A204.1 (cell line): ENCODE results near the gene GMDS.

Experiments
- FAIRE-seq: peaks from 2 replicates; lab custom pipeline; 2012; peaks lifted over from hg19 to GRCh38; lab: Jason Lieb, UNC

GMDS gene

GRCh38 chr6:2245103-2245876 is at the start of gene GMDS:
Gene GMDS (minus strand): TSS chr6:2245605.
- no peak for FAIRE-seq

- FAIRE-seq, result no peak
Observed at GRCh38 chr6:2285510-2285909, 40.1 kb upstream of the GMDS start.

- FAIRE-seq, result no peak
Observed at GRCh38 chr6:2275892-2276242, 30.5 kb upstream of the GMDS start.

GRCh38 chr6:2274981-2275891 is 29.8 kb upstream of the GMDS start:
- no peak for FAIRE-seq

GRCh38 chr6:2272696-2273095 is 27.3 kb upstream of the GMDS start:
- FAIRE-seq, result no peak

- FAIRE-seq, result no peak
Observed at GRCh38 chr6:2270054-2270453, 24.6 kb upstream of the GMDS start.

GRCh38 chr6:2266841-2267240 is 21.4 kb upstream of the GMDS start:
- FAIRE-seq, result no peak

GRCh38 chr6:2266031-2266795 is 20.8 kb upstream of the GMDS start:
- FAIRE-seq, result peak; percentile 58

- FAIRE-seq, result no peak
Observed at GRCh38 chr6:2264932-2265331, 19.5 kb upstream of the GMDS start.

GRCh38 chr6:2263896-2264295 is 18.5 kb upstream of the GMDS start:
- FAIRE-seq, result no peak

- FAIRE-seq, result no peak
Observed at GRCh38 chr6:2259574-2259973, 14.2 kb upstream of the GMDS start.

GRCh38 chr6:2259002-2259494 is 13.6 kb upstream of the GMDS start:
- no peak for FAIRE-seq

GRCh38 chr6:2258112-2258511 is 12.7 kb upstream of the GMDS start:
- FAIRE-seq, result no peak

- FAIRE-seq, result no peak
Observed at GRCh38 chr6:2257363-2257762, 12.0 kb upstream of the GMDS start.

GRCh38 chr6:2254747-2255146 is 9.3 kb upstream of the GMDS start:
- no peak for FAIRE-seq

- no peak for FAIRE-seq
Observed at GRCh38 chr6:2249126-2249525, 3.7 kb upstream of the GMDS start.

- no peak for FAIRE-seq
Observed at GRCh38 chr6:2247664-2248063, 2.3 kb upstream of the GMDS start.

- FAIRE-seq, result no peak
Observed at GRCh38 chr6:2245877-2246863, 765 bp upstream of the GMDS start.

- FAIRE-seq, result no peak
Observed at GRCh38 chr6:2244261-2245102, 923 bp downstream of the GMDS start.

- FAIRE-seq, result no peak
Observed at GRCh38 chr6:2242311-2242710, 3.1 kb downstream of the GMDS start.
